ENCODE measurements around the gene SIDT2. TPM values are rescaled to one million over a fixed set of nuclear protein-coding genes. Genes with fewer than 3 reads are reported as not detected.
A peak's percentile ranks its signal among the peaks of the same experiment; 100 is the strongest.

The SIDT2 gene
- total and polyA plus RNA-seq, 2 of the 8 experiments (the other 6 are each of a cell fraction or from before 2014, with no cell fraction given), result 18.5 to 21.1 TPM

DNA sequence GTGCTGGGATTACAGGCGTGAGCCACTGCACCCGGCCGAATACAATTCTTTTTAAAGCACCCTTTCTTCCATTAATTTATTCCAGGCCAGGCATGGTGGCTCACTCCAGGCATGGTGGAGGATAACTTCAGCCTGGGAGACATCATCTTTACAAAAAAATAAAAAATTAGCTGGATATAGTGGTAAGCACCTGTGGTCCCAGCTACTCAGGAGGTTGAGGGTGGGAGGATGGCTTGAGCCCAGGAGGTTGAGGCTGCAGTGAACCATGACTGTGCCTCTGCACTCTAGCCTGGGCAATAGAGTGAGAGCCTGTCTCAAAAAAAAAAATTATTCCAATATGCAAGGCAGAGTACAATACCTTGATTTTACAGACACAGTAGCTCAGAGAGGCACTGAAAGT, 32.1 kb downstream of the SIDT2 start:
- Histone ChIP-seq H3K18ac (ENCODE audit: extremely low read depth, low read length) (no peak overlapping the region), H4K91ac (replicated peaks; ENCODE audit: insufficient read length, low read length) (no peak overlapping the region), H2BK12ac (ENCODE audit: low read depth, low read length) (no peak overlapping the region), H2AK5ac (ENCODE audit: low read depth, low read length) (no peak overlapping the region), H3K56ac (replicated peaks; ENCODE audit: insufficient read length, low read depth, low read length) (no peak overlapping the region), H3K79me1 (ENCODE audit: low read depth, low read length) (no peaks in the 10 kb centered on the region), H3K4me2 (ENCODE audit: insufficient read depth in 1 of 2, low read depth in 2 of 2, low read length in 2 of 2) (no peak overlapping the region), H4K5ac (ENCODE audit: insufficient read length, low read depth, low read length) (no peak overlapping the region), H4K8ac (ENCODE audit: extremely low read depth, insufficient read depth, low read length) (no peak overlapping the region), H2BK20ac (ENCODE audit: low read length) (no peak overlapping the region), H2BK120ac (replicated peaks; ENCODE audit: low read depth, low read length) (no peak overlapping the region), H2BK15ac (ENCODE audit: low read length) (no peak overlapping the region), H3K27ac (ENCODE audit: low read depth, low read length) (no peak overlapping the region), H3K4me3 (ENCODE audit: extremely low read depth in 1 of 4, insufficient read depth in 2 of 4, low read depth in 3 of 4, low read length in 4 of 4) (no peak overlapping the region), H3K4ac (replicated peaks; ENCODE audit: insufficient read length, low read depth, low read length) (no peak overlapping the region), H4K20me1 (replicated peaks in 1 of 2; ENCODE audit: control insufficient read depth in 1 of 2, insufficient read depth in 2 of 2, low read length in 2 of 2) (peaks cover 0 to 3% of the 10 kb centered on the region in 2 experiments), H3K23me2 (ENCODE audit: low read depth, low read length) (no peaks in the 10 kb centered on the region), H3K4me1 (replicated peaks in 1 of 4; ENCODE audit: control insufficient read depth in 3 of 4, insufficient read depth in 4 of 4, low read length in 3 of 4) (no peaks in the 10 kb centered on the region), H3K9me3 (ENCODE audit: insufficient read depth in 2 of 2, low read depth in 1 of 2, low read length in 1 of 2) (no peaks in the 10 kb centered on the region), H3K9ac (replicated peaks in 1 of 4; ENCODE audit: extremely low read depth in 1 of 4, low read depth in 3 of 4, low read length in 3 of 4) (no peak overlapping the region), H3K23ac (ENCODE audit: insufficient read length) (no peak overlapping the region), H3K14ac (ENCODE audit: insufficient read length) (no peak overlapping the region), H3K79me2 (ENCODE audit: control insufficient read depth in 1 of 2, insufficient read depth in 2 of 2, low read length in 2 of 2) (no peaks in the 10 kb centered on the region), H3K27me3 (replicated peaks in 1 of 4; ENCODE audit: control insufficient read depth in 3 of 4, extremely low read depth in 1 of 4, insufficient read depth in 3 of 4, low read length in 3 of 4) (no peaks in the 10 kb centered on the region), H2AFZ (ENCODE audit: low read length) (no peak overlapping the region), H2BK5ac (ENCODE audit: low read depth, low read length) (no peak overlapping the region), H3K36me3 (ENCODE audit: control insufficient read depth in 2 of 4, insufficient read depth in 4 of 4, low read length in 3 of 4) (peaks cover 0 to 3% (median 0%) of the 10 kb centered on the region in 4 experiments; a peak in 2 of 8 replicates)
- TF ChIP-seq POLR2AphosphoS5 (IDR thresholded peaks at IDR 0.05; ENCODE audit: low read depth, low read length) (0 out of 2 replicates have a peak, but pooled peaks have one; percentile 30), EZH2 (IDR thresholded peaks at IDR 0.05; ENCODE audit: low read depth, low read length, severe bottlenecking) (no peak)
- ChIA-PET CTCF (ENCODE audit: partially characterized antibody) (interaction anchor here (0.7 to 25.0 kb wide), 7 partner anchors 11 to 290 kb away, joined by 3 to 449 read pairs (median 28); partner anchors contain the start of genes PCSK7 and TAGLN), POLR2A (ENCODE audit: partially characterized antibody) (interaction anchor here (0.6 to 5.1 kb wide), 6 partner anchors 7 to 29 kb away, joined by 3 to 47 read pairs (median 6); partner anchors contain the start of gene TAGLN)
- DNase-seq (ENCODE audit: low read depth in 1 of 2, low spot score in 2 of 2), result no peak
- no peak for FAIRE-seq
- 95% methylated on average over 3 of the region's 3 CpGs; no CpG with 5 or more reads in 1 of the 2 experiments for WGBS, 2 experiments (ENCODE audit: extremely low coverage in 1 of 2, insufficient coverage in 1 of 2, insufficient read length in 1 of 2, insufficient replicate concordance in 2 of 2, low coverage in 1 of 2, low lambda C conversion rate in 2 of 2, missing lambda C conversion rate in 1 of 2)

All from H1 (cell line).